Transverse colon (tissue), 4 donors: ENCODE data around the gene IFNL2. TPM values are rescaled to one million over a fixed set of nuclear protein-coding genes. Genes with fewer than 3 reads are reported as not detected.

Source experiments
- DNase-seq: peaks from one replicate; pipeline ENCODE4 v3.0.0-alpha.2; 2019
- H3K27ac ChIP-seq, 4 donors: fragments of 200-600 bp; sonication (generic); 2 replicates each; pipeline ENCODE4 v1.5.1; 2016 to 2018; ENCODE audit warnings: inconsistent platforms in 4 of 4
- H3K27me3 ChIP-seq: fragments of 200-600 bp; sonication (generic); 2 replicates; pipeline ENCODE4 v1.5.1; 2017; ENCODE audit warnings: inconsistent platforms
- H3K36me3 ChIP-seq, 4 donors: fragments of 200-600 bp; sonication (generic); 2 replicates each; pipeline ENCODE4 v1.5.1; 2017 to 2019; ENCODE audit warnings: inconsistent platforms in 4 of 4
- H3K4me1 ChIP-seq, 4 donors: fragments of 200-600 bp; sonication (generic); 2 replicates each; pipeline ENCODE4 v1.5.1; 2017 to 2020; ENCODE audit warnings: inconsistent platforms in 4 of 4
- H3K4me3 ChIP-seq, 4 donors: fragments of 200-600 bp; sonication (generic); 1 replicate in 1 of 4; 2 replicates in 3 of 4; pipeline versions ENCODE4 v1.5.1 to v1.6.1; 2017 to 2019; ENCODE audit warnings: inconsistent platforms in 4 of 4
- H3K9me3 ChIP-seq, 2 donors: fragments of 200-600 bp; sonication (generic); 2 replicates each; pipeline ENCODE4 v1.5.1; 2017 to 2019; ENCODE audit warnings: inconsistent platforms in 2 of 2
- EP300 ChIP-seq: sonication (generic); formaldehyde crosslinking; IDR thresholded peaks from one replicate; pipeline ENCODE4 v1.6.1; 2017; ENCODE audit warnings: antibody characterized with exemption, low read depth
- POLR2A ChIP-seq: fragments of 450-650 bp; IDR thresholded peaks from one replicate; pipeline ENCODE4 v1.6.1; 2016; ENCODE audit warnings: antibody characterized with exemption, mild to moderate bottlenecking, moderate library complexity
- POLR2AphosphoS5 ChIP-seq, 3 donors: sonication (generic); formaldehyde crosslinking; IDR thresholded peaks; one replicate each; pipeline ENCODE4 v1.6.1; 2016; ENCODE audit warnings: antibody characterized with exemption in 3 of 3
- WGBS, 2 donors: methylation state at CpG; one replicate each; pipeline ENCODE4 v1.1.5; 2018; ENCODE audit warnings: low coverage in 1 of 2; 5-methylcytosine and 5-hydroxymethylcytosine counted together
- in situ Hi-C, 4 donors: fragments of 200-750 bp; cut with MboI; loops; one replicate each; pipeline versions ENCODE4 v1.15.0 to v1.15.1; 2017; ENCODE audit warnings: low sequenced_read_pairs in 3 of 4, low pct_ligation_motif_present in 1 of 4, low pct_unique_long_range_greater_than_20kb in 1 of 4
- intact Hi-C: fragments of 100-400 bp; cut with DNase I; formaldehyde crosslinking; loops from one replicate; pipeline ENCODE4 v1.15.1; 2023; ENCODE audit warnings: low total_unique reads
- total RNA-seq, 4 donors: library from RNA; depleted of rRNA; stranded (reverse); fragments of >200 nt; gene quantifications; one replicate each; pipeline ENCODE4 v1.1.0, GENCODE V29; 2016
- TF ChIP-seq, protein P1 (sequence below), 5 experiments: fragments of 200-600 bp in 3 of 5; fragments of 450-650 bp in 2 of 5; sonication (generic) in 3 of 5; IDR thresholded peaks; 1 replicate in 2 of 5; 2 replicates in 3 of 5; pipeline ENCODE4 v1.5.1; 2016 to 2017; ENCODE audit warnings: antibody characterized with exemption in 5 of 5, inconsistent platforms in 3 of 5, mild to moderate bottlenecking in 2 of 5, moderate library complexity in 1 of 5

The IFNL2 gene
- total RNA-seq, 4 donors from 2014 or later = not detected

DNA sequence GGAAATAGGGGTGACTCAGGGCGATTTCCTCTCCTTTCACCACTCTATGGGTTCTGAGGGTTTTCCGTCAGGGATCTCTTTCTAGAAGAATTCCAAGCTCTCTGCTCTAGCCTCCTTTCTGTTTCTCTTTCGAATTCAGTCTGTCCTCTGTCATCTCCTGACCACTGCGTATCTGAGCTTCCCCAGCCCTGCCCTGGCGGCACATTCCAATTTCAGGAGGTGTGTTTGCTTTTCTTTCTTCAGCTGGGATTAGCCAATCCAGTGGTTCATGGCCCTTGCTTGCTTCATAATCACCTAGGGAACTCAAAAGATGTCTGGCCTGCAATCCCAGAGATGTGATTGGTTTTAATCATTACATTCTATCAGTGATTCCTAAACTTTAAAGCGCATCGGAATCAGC is 9.4 kb downstream of the IFNL2 start:
- intact Hi-C loops = no loop called here
- 55 to 67% methylated on average over 5 to 7 of the region's 7 CpGs for WGBS, 2 donors
- no peak for DNase-seq

DNA sequence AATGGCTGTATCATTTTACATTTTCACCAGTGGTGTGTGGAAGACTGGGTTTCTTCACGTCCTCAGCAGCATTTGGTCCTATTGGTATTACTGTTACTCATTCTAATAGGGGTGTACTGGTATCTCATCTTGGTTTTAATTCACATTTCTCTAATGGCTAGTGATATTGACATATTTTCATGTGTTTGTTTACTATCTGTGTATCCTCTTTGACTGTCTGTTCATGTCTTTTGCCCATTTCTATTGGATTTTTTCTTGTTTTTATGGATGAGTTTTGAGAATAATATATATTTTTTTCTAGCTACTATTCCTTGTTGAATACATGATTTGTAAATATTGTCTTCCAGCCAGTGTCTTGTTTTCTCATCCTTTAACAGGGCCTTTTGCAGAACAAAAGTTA is 13.8 kb downstream of the IFNL2 start:
- Histone ChIP-seq H3K9me3 (peaks cover 0 to 4% of the 10 kb centered on the region in 2 donors), H3K27me3 (no peaks in the 10 kb centered on the region), H3K4me1 (no peaks in the 10 kb centered on the region), H3K36me3 (no peaks in the 10 kb centered on the region), H3K4me3 (no peak overlapping the region), H3K27ac (no peak overlapping the region)
- TF ChIP-seq, protein P1, sequence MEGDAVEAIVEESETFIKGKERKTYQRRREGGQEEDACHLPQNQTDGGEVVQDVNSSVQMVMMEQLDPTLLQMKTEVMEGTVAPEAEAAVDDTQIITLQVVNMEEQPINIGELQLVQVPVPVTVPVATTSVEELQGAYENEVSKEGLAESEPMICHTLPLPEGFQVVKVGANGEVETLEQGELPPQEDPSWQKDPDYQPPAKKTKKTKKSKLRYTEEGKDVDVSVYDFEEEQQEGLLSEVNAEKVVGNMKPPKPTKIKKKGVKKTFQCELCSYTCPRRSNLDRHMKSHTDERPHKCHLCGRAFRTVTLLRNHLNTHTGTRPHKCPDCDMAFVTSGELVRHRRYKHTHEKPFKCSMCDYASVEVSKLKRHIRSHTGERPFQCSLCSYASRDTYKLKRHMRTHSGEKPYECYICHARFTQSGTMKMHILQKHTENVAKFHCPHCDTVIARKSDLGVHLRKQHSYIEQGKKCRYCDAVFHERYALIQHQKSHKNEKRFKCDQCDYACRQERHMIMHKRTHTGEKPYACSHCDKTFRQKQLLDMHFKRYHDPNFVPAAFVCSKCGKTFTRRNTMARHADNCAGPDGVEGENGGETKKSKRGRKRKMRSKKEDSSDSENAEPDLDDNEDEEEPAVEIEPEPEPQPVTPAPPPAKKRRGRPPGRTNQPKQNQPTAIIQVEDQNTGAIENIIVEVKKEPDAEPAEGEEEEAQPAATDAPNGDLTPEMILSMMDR (IDR thresholded peaks at IDR 0.05) = no peak
- TF ChIP-seq POLR2A (no peak), POLR2AphosphoS5 (IDR thresholded peaks at IDR 0.05) (no peak)
- intact Hi-C loops (no loop called here), in situ Hi-C loops (no loop called here)
- no peak for DNase-seq
- 55 to 60% methylated on average over 1 of the region's 1 CpG for WGBS, 2 donors

More for the DNA sequence above, 9.4 kb downstream of the IFNL2 start:
- no peaks in the 10 kb centered on the region for H3K36me3 ChIP-seq
- no peak overlapping the region for H3K27ac ChIP-seq
- H3K4me3 ChIP-seq = no peak overlapping the region
- H3K9me3 ChIP-seq = no peaks in the 10 kb centered on the region
- H3K27me3 ChIP-seq = peaks cover 6% of the 10 kb centered on the region
- H3K4me1 ChIP-seq = no peaks in the 10 kb centered on the region
- TF ChIP-seq EP300 (no peak), POLR2AphosphoS5 (IDR thresholded peaks at IDR 0.05) (no peak), POLR2A (no peak)
- TF ChIP-seq, protein P1 (IDR thresholded peaks at IDR 0.05) = no peak
- in situ Hi-C loops = no loop called here

DNA sequence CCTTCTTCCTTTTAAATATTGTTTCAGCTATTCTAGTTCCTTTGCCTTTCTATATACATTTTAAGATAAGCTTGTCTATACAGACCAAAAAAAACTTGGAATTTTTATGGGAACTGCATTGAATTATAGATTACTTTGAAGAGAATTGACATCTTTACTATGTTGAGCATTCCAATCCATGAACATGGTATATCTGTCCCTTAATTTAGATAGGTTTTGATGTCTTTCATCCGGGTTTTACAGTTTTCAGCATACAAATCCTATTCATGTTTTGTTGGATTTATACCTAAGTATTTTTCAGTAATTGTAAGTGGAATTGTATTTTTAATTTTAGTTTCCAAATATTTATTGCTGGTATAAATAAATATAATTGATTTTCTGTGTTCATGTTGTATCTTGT is 15.8 kb downstream of the IFNL2 start:
- no peak overlapping the region for H3K4me3 ChIP-seq
- in situ Hi-C loops = no loop called here
- TF ChIP-seq, protein P1 (IDR thresholded peaks at IDR 0.05) = no peak
- TF ChIP-seq POLR2AphosphoS5 (IDR thresholded peaks at IDR 0.05) (no peak), POLR2A (no peak), EP300 (no peak)
- peaks cover 7% of the 10 kb centered on the region for H3K27me3 ChIP-seq
- no peaks in the 10 kb centered on the region for H3K4me1 ChIP-seq
- DNase-seq = no peak
- peaks cover 0 to 4% of the 10 kb centered on the region in 2 donors for H3K9me3 ChIP-seq
- WGBS, 2 donors = 75 to 92% methylated on average over 1 of the region's 1 CpG
- intact Hi-C loops = no loop called here
- H3K27ac ChIP-seq = no peak overlapping the region
- H3K36me3 ChIP-seq = no peaks in the 10 kb centered on the region

DNA sequence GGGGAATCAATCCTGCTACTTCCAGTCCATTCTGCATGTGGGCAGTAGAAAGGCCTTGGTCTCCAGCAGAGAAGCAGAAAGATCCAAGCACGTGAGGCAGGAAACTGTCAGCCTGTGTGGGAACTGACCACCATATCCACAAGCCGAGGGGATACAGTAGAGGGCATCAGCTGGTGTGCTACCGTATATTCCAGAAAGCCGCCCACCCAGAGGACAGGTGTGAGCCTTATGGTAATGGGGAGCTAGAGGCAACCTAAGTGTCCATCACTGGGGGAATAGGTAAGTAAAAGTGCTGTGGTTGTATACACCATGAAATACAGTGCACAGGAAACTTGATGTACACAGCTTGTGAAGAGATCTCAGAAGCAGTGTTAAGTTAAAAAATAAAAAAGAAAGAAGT is 25.2 kb downstream of the IFNL2 start:
- H3K4me3 ChIP-seq = no peak overlapping the region
- no peaks in the 10 kb centered on the region for H3K9me3 ChIP-seq
- H3K36me3 ChIP-seq = no peaks in the 10 kb centered on the region
- intact Hi-C loops = no loop called here
- H3K27ac ChIP-seq = no peak overlapping the region
- 66% methylated on average over 4 of the region's 4 CpGs; no CpG with 5 or more reads in 1 of the 2 donors for WGBS, 2 donors
- TF ChIP-seq EP300 = no peak
- no peak for TF ChIP-seq POLR2AphosphoS5 (IDR thresholded peaks at IDR 0.05)
- TF ChIP-seq, protein P1 (IDR thresholded peaks at IDR 0.05) = no peak
- TF ChIP-seq POLR2A = no peak
- peaks cover 38% of the 10 kb centered on the region for H3K27me3 ChIP-seq
- in situ Hi-C loops = no loop called here
- H3K4me1 ChIP-seq = no peaks in the 10 kb centered on the region
- DNase-seq = no peak
